Caco-2 (cell line): ENCODE measurements around the gene FKBP14. TPM values are rescaled to one million over a fixed set of nuclear protein-coding genes. Genes with fewer than 3 reads are reported as not detected.

Source experiments
- BruUV-seq: library from RNA; stranded (reverse); fragments of 400-500 nt; replicated peaks from 2 replicates; lab custom pipeline; 2021; lab: Mats Ljungman, UMichigan
- CTCF ChIA-PET: fragments of 300-600 bp; sonication (Branson Sonifier 250); formaldehyde crosslinking; loops from one replicate; lab custom pipeline; 2022; ENCODE audit warnings: antibody characterized with exemption; lab: Charles Lee
- POLR2A ChIA-PET: fragments of 300-600 bp; sonication (Branson Sonifier 250); formaldehyde crosslinking; loops from one replicate; lab custom pipeline; 2022; ENCODE audit warnings: antibody characterized with exemption; lab: Charles Lee
- DNase-seq, 2 experiments: peaks; one replicate each; pipeline versions ENCODE4 v3.0.0 to v3.0.0-alpha.2; 2020 to 2022
- H3K27me3 ChIP-seq: replicated peaks from 2 replicates; pipeline ENCODE4 v1.6.0; 2011; ENCODE audit warnings: low read length; ENCODE audit not compliant: control insufficient read depth, insufficient read depth
- H3K36me3 ChIP-seq: 2 replicates; pipeline ENCODE4 v1.5.1; 2011; ENCODE audit warnings: low read length; ENCODE audit not compliant: control insufficient read depth, insufficient read depth
- H3K4me1 ChIP-seq: fragments of 250-450 bp; sonication (Bioruptor Pico); 2 replicates; pipeline ENCODE4 v1.5.1; 2020; ENCODE audit warnings: mild to moderate bottlenecking
- H3K4me3 ChIP-seq: 2 replicates; pipeline ENCODE4 v1.5.1; 2011; ENCODE audit warnings: low read depth, mild to moderate bottlenecking, control low read depth, low read length
- H3K9me3 ChIP-seq: fragments of 250-450 bp; sonication (Bioruptor Pico); 2 replicates; pipeline ENCODE4 v1.5.1; 2020; ENCODE audit warnings: mild to moderate bottlenecking, moderate library complexity
- H3K27ac Mint-ChIP-seq: one replicate; pipeline ENCODE4 v1.8.0; 2022; ENCODE audit warnings: mixed read lengths; ENCODE audit not compliant: unreplicated experiment
- H3K27me3 Mint-ChIP-seq: one replicate; pipeline ENCODE4 v1.8.0; 2022; ENCODE audit warnings: mixed read lengths; ENCODE audit not compliant: insufficient read depth, unreplicated experiment
- H3K36me3 Mint-ChIP-seq: one replicate; pipeline ENCODE4 v1.8.0; 2022; ENCODE audit warnings: mild to moderate bottlenecking, mixed read lengths; ENCODE audit not compliant: insufficient read depth, unreplicated experiment
- H3K4me1 Mint-ChIP-seq: one replicate; pipeline ENCODE4 v1.8.0; 2022; ENCODE audit warnings: low read depth, mixed read lengths; ENCODE audit not compliant: unreplicated experiment
- H3K4me3 Mint-ChIP-seq: one replicate; pipeline ENCODE4 v1.8.0; 2022; ENCODE audit warnings: mild to moderate bottlenecking, moderate library complexity, mixed read lengths; ENCODE audit not compliant: unreplicated experiment
- H3K9me3 Mint-ChIP-seq: one replicate; pipeline ENCODE4 v1.8.0; 2022; ENCODE audit warnings: mixed read lengths; ENCODE audit not compliant: unreplicated experiment
- intact Hi-C: fragments of 100-400 bp; cut with micrococcal nuclease; formaldehyde crosslinking; loops from one replicate; pipeline ENCODE4 v1.10.0; 2022; ENCODE audit not compliant: unreplicated experiment
- total RNA-seq: library from RNA; stranded (reverse); gene quantifications from 2 replicates; pipeline ENCODE4 v1.2.3, GENCODE V29; 2022
- TF ChIP-seq, protein P1 (sequence below), 2 experiments: fragments of 200-600 bp in 1 of 2; IDR thresholded peaks; 1 replicate in 1 of 2; 2 replicates in 1 of 2; pipeline versions ENCODE4 v1.5.1 to v1.8.0; 2011 to 2022; ENCODE audit warnings: antibody characterized with exemption in 1 of 2, control low read depth in 1 of 2, inconsistent platforms in 1 of 2, low read depth in 1 of 2, low read length in 1 of 2, mild to moderate bottlenecking in 1 of 2, moderate library complexity in 1 of 2; ENCODE audit not compliant: insufficient read depth in 1 of 2, severe bottlenecking in 1 of 2, unreplicated experiment in 1 of 2

The FKBP14 gene
- total RNA-seq, 1 experiment from 2014 or later = 17.5 TPM

DNA sequence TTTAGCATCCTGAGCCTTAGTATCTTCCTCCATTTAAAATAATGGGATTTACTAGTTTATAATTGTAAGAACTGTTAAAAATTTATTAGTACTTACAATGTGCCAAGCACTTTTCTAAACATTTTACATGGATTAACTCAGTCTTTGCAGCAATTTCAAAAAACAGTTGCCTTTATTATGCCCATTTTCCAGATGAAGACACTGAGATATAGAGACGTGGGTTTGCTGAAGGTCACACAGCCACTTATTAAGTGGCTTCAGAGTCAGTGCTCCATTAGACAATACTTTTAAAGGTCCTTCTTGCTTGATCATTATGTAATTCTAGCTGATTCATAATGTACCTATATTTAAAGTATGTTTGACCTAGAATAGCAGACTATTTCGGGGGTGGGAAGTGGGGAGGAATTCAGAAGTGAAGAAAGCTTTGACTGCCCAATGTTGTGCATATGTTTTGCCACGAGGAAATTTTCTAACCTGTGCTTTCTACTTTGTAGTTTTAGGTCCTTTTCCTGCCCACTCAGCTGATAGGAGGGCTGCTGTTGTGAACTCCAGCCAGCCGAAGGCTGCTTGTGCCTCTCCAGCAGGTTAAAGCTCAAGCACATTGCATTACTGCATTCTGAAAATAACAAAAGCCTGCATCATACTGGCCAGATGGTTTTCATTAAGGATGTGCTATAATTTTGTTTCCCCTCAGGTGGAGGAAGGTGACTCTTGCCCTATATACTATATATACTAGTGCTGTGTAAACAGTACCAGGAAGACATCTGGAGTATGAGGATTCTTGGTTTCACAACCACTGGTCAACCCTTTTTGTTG is 6.0 kb upstream of the FKBP14 start:
- no peaks in the 10 kb centered on the region for H3K9me3 Mint-ChIP-seq
- POLR2A ChIA-PET = no interaction called here
- CTCF ChIA-PET = no interaction called here
- H3K27me3 ChIP-seq = no peaks in the 10 kb centered on the region
- intact Hi-C loops = no loop called here
- H3K27me3 Mint-ChIP-seq = no peaks in the 10 kb centered on the region
- BruUV-seq = no TSS peak
- peaks cover 19% of the 10 kb centered on the region for H3K36me3 Mint-ChIP-seq
- H3K36me3 ChIP-seq = no peaks in the 10 kb centered on the region
- no peak for DNase-seq
- H3K9me3 ChIP-seq = no peaks in the 10 kb centered on the region
- TF ChIP-seq, protein P1, sequence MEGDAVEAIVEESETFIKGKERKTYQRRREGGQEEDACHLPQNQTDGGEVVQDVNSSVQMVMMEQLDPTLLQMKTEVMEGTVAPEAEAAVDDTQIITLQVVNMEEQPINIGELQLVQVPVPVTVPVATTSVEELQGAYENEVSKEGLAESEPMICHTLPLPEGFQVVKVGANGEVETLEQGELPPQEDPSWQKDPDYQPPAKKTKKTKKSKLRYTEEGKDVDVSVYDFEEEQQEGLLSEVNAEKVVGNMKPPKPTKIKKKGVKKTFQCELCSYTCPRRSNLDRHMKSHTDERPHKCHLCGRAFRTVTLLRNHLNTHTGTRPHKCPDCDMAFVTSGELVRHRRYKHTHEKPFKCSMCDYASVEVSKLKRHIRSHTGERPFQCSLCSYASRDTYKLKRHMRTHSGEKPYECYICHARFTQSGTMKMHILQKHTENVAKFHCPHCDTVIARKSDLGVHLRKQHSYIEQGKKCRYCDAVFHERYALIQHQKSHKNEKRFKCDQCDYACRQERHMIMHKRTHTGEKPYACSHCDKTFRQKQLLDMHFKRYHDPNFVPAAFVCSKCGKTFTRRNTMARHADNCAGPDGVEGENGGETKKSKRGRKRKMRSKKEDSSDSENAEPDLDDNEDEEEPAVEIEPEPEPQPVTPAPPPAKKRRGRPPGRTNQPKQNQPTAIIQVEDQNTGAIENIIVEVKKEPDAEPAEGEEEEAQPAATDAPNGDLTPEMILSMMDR (IDR thresholded peaks at IDR 0.05; ENCODE audit: insufficient read depth in 1 of 2, low read depth in 1 of 2, low read length in 1 of 2, severe bottlenecking in 1 of 2, unreplicated experiment in 1 of 2) = no peak
- no peak overlapping the region for H3K27ac Mint-ChIP-seq
- H3K4me1 ChIP-seq = no peaks in the 10 kb centered on the region; the same call in 1 of the 2 replicates
- H3K4me3 ChIP-seq = no peak overlapping the region
- H3K4me1 Mint-ChIP-seq = peaks cover 4% of the 10 kb centered on the region
- H3K4me3 Mint-ChIP-seq = no peak overlapping the region

DNA sequence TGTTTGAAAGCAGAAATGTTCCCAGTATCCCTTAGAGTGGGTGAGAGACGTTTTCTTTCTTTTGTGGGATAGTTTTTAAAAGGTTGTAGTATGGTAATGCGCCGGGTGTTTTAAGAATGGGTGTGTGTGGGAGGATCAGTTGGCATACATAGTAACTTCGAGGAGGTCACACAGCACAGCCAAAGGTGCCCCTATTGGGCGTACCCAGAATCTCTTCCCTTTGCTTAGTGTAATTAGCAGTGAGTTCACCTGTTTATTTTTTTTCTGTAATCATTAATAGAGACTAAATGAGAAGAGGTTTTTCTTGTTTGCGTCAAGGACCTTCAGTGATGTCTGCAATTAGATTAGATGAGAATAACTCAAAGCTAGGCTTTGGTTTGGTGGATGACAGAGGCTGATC is 3.2 kb upstream of the FKBP14 start:
- Histone ChIP-seq H3K36me3 (no peaks in the 10 kb centered on the region), H3K4me3 (peak overlapping the region; percentile 89), H3K4me1 (peaks cover 8% of the 10 kb centered on the region), H3K9me3 (no peaks in the 10 kb centered on the region), H3K27me3 (no peaks in the 10 kb centered on the region)
- Mint-ChIP-seq H3K27me3 (no peaks in the 10 kb centered on the region), H3K4me3 (no peak overlapping the region), H3K36me3 (peaks cover 24% of the 10 kb centered on the region), H3K27ac (no peak overlapping the region), H3K4me1 (peaks cover 15% of the 10 kb centered on the region), H3K9me3 (no peaks in the 10 kb centered on the region)
- TSS peak; percentile 41 for BruUV-seq
- CTCF ChIA-PET = interaction anchor here (3.3 kb wide), 1 partner anchor 33 kb away, joined by 15 read pairs; no protein-coding TSS in a partner anchor
- intact Hi-C loops = no loop called here
- TF ChIP-seq, protein P1 (IDR thresholded peaks at IDR 0.05; ENCODE audit: insufficient read depth in 1 of 2, low read depth in 1 of 2, low read length in 1 of 2, severe bottlenecking in 1 of 2, unreplicated experiment in 1 of 2) = no peak
- POLR2A ChIA-PET = interaction anchor here (1.2 kb wide), 1 partner anchor 42 kb away, joined by 4 read pairs; no protein-coding TSS in a partner anchor
- no peak for DNase-seq

DNA sequence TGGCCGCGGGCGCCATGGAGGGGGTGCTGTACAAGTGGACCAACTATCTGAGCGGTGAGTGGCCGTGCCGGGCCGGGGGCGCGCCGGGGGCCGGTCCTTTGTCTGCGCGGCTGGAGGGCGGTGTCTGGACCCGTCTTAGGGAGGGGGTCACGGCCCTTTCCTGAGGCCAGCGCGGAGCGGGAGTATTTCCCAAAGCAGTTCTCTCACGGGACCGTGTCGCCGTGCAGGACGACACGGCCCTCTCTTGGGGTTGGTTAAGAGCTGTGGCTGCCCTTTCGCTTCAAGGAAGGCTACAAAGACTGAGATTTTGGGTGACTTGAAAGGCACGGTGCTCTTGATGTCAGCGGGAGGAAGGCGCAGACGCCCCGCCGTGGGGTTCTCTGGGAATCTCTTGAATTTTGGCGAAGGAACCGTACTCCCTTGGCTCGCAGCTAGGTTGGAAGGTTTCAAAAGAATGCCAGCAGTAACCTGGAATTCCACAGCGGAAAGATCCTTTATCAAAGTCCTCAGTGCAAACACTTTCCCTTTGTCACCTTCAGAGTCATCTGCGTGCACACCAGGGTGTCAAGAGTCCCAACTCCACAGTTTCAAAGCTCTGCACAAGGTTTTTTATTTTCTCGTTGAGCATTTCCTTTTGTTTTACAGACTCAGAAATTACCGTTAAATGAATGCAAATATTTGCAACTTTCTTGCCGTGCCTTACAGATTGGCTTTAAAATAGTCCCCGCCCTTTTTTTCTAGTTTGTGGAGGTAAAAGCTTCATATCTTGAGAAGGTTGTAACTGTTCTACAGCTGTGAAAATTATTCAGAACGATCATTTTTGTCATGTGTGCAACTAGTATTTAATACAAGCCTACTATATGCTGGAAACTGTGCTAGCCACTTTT is 2.5 kb upstream of the FKBP14 start:
- POLR2A ChIA-PET = interaction anchor here (1.2 kb wide), 1 partner anchor 41 kb away, joined by 4 read pairs; no protein-coding TSS in a partner anchor
- no peaks in the 10 kb centered on the region for H3K9me3 Mint-ChIP-seq
- no TSS peak for BruUV-seq
- Histone ChIP-seq H3K27me3 (no peaks in the 10 kb centered on the region), H3K4me1 (peaks cover 8% of the 10 kb centered on the region), H3K9me3 (no peaks in the 10 kb centered on the region), H3K36me3 (no peaks in the 10 kb centered on the region), H3K4me3 (peak overlapping the region; percentile 89)
- DNase-seq = peak in 1 of 2 experiments; percentile 72
- TF ChIP-seq, protein P1 (IDR thresholded peaks at IDR 0.05; ENCODE audit: insufficient read depth in 1 of 2, low read depth in 1 of 2, low read length in 1 of 2, severe bottlenecking in 1 of 2, unreplicated experiment in 1 of 2) = no peak
- peaks cover 15% of the 10 kb centered on the region for H3K4me1 Mint-ChIP-seq
- H3K4me3 Mint-ChIP-seq = no peak overlapping the region
- intact Hi-C loops = no loop called here
- H3K27me3 Mint-ChIP-seq = no peaks in the 10 kb centered on the region
- H3K27ac Mint-ChIP-seq = peak overlapping the region; percentile 92
- CTCF ChIA-PET = interaction anchor here (3.3 kb wide), 1 partner anchor 33 kb away, joined by 15 read pairs; no protein-coding TSS in a partner anchor
- H3K36me3 Mint-ChIP-seq = peaks cover 17% of the 10 kb centered on the region
